ENCODE data around the gene PLRG1.

GRCh38 chr4:154516318-154517029 is 33.7 kb downstream of the PLRG1 start:
- TF ChIP-seq EZH2 (IDR thresholded peaks at IDR 0.05; ENCODE audit: borderline replicate concordance, low read length): no peak
- TF ChIP-seq CTCF (conservative IDR thresholded peaks at IDR 0.05 in 1 of 2, IDR thresholded peaks at IDR 0.05 in 1 of 2; ENCODE audit: extremely low read depth in 1 of 2, insufficient read depth in 1 of 2, low read depth in 1 of 2, low read length in 2 of 2): no peak
